Endothelial cell of umbilical vein (primary cell): Measurements from ENCODE around the gene FECH. TPM values are rescaled to one million over a fixed set of nuclear protein-coding genes. Genes with fewer than 3 reads are reported as not detected.

Experiments used
- BruUV-seq: library from RNA; stranded (reverse); fragments of 400-500 nt; replicated peaks from 2 replicates; lab custom pipeline; 2021; lab: Mats Ljungman, UMichigan
- CTCF ChIA-PET: fragments of 300-600, 350-600 bp; sonication (Branson Sonifier 250); formaldehyde crosslinking; loops from one replicate; lab custom pipeline; 2021; ENCODE audit warnings: antibody characterized with exemption, inconsistent platforms; lab: Charles Lee
- POLR2A ChIA-PET: fragments of 300-600, 350-600 bp; sonication (Branson Sonifier 250); formaldehyde crosslinking; loops from one replicate; lab custom pipeline; 2021; ENCODE audit warnings: antibody characterized with exemption, inconsistent platforms; lab: Charles Lee
- DNase-seq: peaks from one replicate; pipeline ENCODE4 v3.0.0-alpha.2; 2011; ENCODE audit warnings: low read depth, low spot score
- FAIRE-seq: peaks from 2 replicates; lab custom pipeline; 2011; peaks lifted over from hg19 to GRCh38; lab: Jason Lieb, UNC
- H2AFZ ChIP-seq: 2 replicates; pipeline ENCODE4 v1.6.0; 2012; ENCODE audit warnings: low read depth, low read length, control low read depth, inconsistent platforms
- H3K27ac ChIP-seq: 2 replicates; pipeline ENCODE4 v1.5.1; 2011; ENCODE audit warnings: low read depth, mild to moderate bottlenecking, control low read depth, low read length, moderate library complexity; ENCODE audit not compliant: insufficient read depth
- H3K27me3 ChIP-seq, 2 experiments: 2 replicates each; pipeline versions ENCODE4 v1.6.0 to v1.6.1; 2011; ENCODE audit warnings: low read length in 2 of 2, mixed read lengths in 1 of 2; ENCODE audit not compliant: control insufficient read depth in 2 of 2, insufficient read depth in 2 of 2
- H3K36me3 ChIP-seq, 2 experiments: 2 replicates in 1 of 2; 3 replicates in 1 of 2; pipeline ENCODE4 v1.5.1; 2011; ENCODE audit warnings: low read length in 2 of 2, mild to moderate bottlenecking in 1 of 2, moderate library complexity in 1 of 2; ENCODE audit not compliant: control insufficient read depth in 2 of 2, insufficient read depth in 2 of 2; ENCODE audit errors: extremely low read depth in 1 of 2
- H3K4me1 ChIP-seq: 3 replicates; pipeline ENCODE4 v1.5.1; 2011; ENCODE audit warnings: mild to moderate bottlenecking, low read length; ENCODE audit not compliant: control insufficient read depth, insufficient read depth; ENCODE audit errors: extremely low read depth
- H3K4me2 ChIP-seq: 2 replicates; pipeline ENCODE4 v1.6.1; 2011; ENCODE audit warnings: low read length, control low read depth, mixed read lengths; ENCODE audit not compliant: insufficient read depth
- H3K4me3 ChIP-seq, 3 experiments: fragments of 200-600 bp in 1 of 3; sonication (generic), shearing (Covaris generic) in 1 of 3; replicated peaks in 1 of 3; 2 replicates each; pipeline ENCODE4 v1.5.1; 2011 to 2016; ENCODE audit warnings: control low read depth in 3 of 3, low read length in 3 of 3, mild to moderate bottlenecking in 2 of 3, inconsistent platforms in 1 of 3, low read depth in 1 of 3, moderate library complexity in 1 of 3; ENCODE audit not compliant: insufficient read depth in 1 of 3
- H3K79me2 ChIP-seq: 2 replicates; pipeline ENCODE4 v1.6.0; 2012; ENCODE audit warnings: low read length, inconsistent platforms; ENCODE audit not compliant: control insufficient read depth, insufficient read depth
- H3K9ac ChIP-seq: replicated peaks from 2 replicates; pipeline ENCODE3; 2011; ENCODE audit warnings: low read length, control low read depth; ENCODE audit not compliant: insufficient read depth; ENCODE audit errors: extremely low read depth
- H3K9me1 ChIP-seq: replicated peaks from 3 replicates; pipeline ENCODE4 v1.6.0; 2011; ENCODE audit warnings: mild to moderate bottlenecking, low read length; ENCODE audit not compliant: control insufficient read depth, insufficient read depth; ENCODE audit errors: extremely low read depth
- H3K9me3 ChIP-seq: replicated peaks from 2 replicates; pipeline ENCODE4 v1.5.1; 2012; ENCODE audit warnings: low read length, inconsistent platforms; ENCODE audit not compliant: control insufficient read depth, insufficient read depth
- H4K20me1 ChIP-seq: replicated peaks from 2 replicates; pipeline ENCODE3; 2011; ENCODE audit warnings: mild to moderate bottlenecking, low read length; ENCODE audit not compliant: control insufficient read depth, insufficient read depth; ENCODE audit errors: extremely low read depth
- CTCF ChIP-seq, 2 donors: IDR thresholded peaks; 1 replicate in 1 of 2; 2 replicates in 1 of 2; pipeline ENCODE4 v1.5.1; 2011; ENCODE audit warnings: low read length in 2 of 2, mild to moderate bottlenecking in 2 of 2, moderate library complexity in 2 of 2, control low read depth in 1 of 2, inconsistent platforms in 1 of 2, low read depth in 1 of 2; ENCODE audit not compliant: insufficient read depth in 1 of 2; ENCODE audit errors: extremely low read depth in 1 of 2
- EZH2 ChIP-seq: IDR thresholded peaks from 2 replicates; pipeline ENCODE4 v1.6.1; 2012; ENCODE audit warnings: borderline replicate concordance, low read depth, mild to moderate bottlenecking, moderate library complexity, low read length, inconsistent platforms; ENCODE audit not compliant: severe bottlenecking
- FOS ChIP-seq: IDR thresholded peaks from 2 replicates; pipeline ENCODE4 v1.6.1; 2011; ENCODE audit warnings: mild to moderate bottlenecking, low read length, moderate library complexity, borderline replicate concordance; ENCODE audit not compliant: insufficient read depth
- GATA2 ChIP-seq: IDR thresholded peaks from 2 replicates; pipeline ENCODE4 v1.7.0; 2011; ENCODE audit warnings: low read depth, mild to moderate bottlenecking, moderate library complexity, mixed read lengths, low read length; ENCODE audit not compliant: insufficient read length, insufficient read depth
- JUN ChIP-seq: IDR thresholded peaks from 2 replicates; pipeline ENCODE4 v1.6.1; 2011; ENCODE audit warnings: borderline replicate concordance, low read depth; ENCODE audit not compliant: insufficient read length, insufficient read depth
- MYC ChIP-seq: IDR thresholded peaks from one replicate; pipeline ENCODE4 v1.6.1; 2011; ENCODE audit warnings: mild to moderate bottlenecking, low read depth, low read length
- POLR2A ChIP-seq: IDR thresholded peaks from 2 replicates; pipeline ENCODE4 v1.6.1; 2012; ENCODE audit warnings: low read depth, mild to moderate bottlenecking, control low read depth, low read length
- POLR2AphosphoS5 ChIP-seq: IDR thresholded peaks from 2 replicates; pipeline ENCODE4 v1.6.1; 2012; ENCODE audit warnings: low read depth, mild to moderate bottlenecking, control low read depth, low read length, moderate library complexity; ENCODE audit not compliant: insufficient read depth
- dilution Hi-C: fragments of 300-500 bp; cut with MboI; formaldehyde crosslinking; loops from one replicate; pipeline ENCODE4 v1.15.0; 2019; ENCODE audit warnings: low sequenced_read_pairs; ENCODE audit not compliant: extremely low pct_ligation_motif_present
- intact Hi-C: fragments of 100-400 bp; cut with micrococcal nuclease; formaldehyde crosslinking; loops from one replicate; pipeline ENCODE4 v1.10.0; 2022
- polyA plus RNA-seq, 4 experiments: library from polyadenylated mRNA; depleted of rRNA in 3 of 4; stranded (reverse) in 3 of 4; unstranded in 1 of 4; fragments of >200 nt; gene quantifications; 2 replicates each; pipeline versions ENCODE4 v1.2.1 to v1.2.3, GENCODE V29; 2011 to 2012; ENCODE audit warnings: missing spikeins in 1 of 4
- total RNA-seq: library from RNA; stranded (reverse); gene quantifications from 2 replicates; pipeline ENCODE4 v1.2.3, GENCODE V29; 2021
- TF ChIP-seq, protein P1 (sequence below): IDR thresholded peaks from 2 replicates; pipeline ENCODE4 v1.6.1; 2011; ENCODE audit not compliant: insufficient read depth, insufficient read length

The FECH gene
- total and polyA plus RNA-seq, 2 donors (not counting 3 experiments of a cell fraction or from before 2014, with no cell fraction given): 25.3 to 27.9 TPM

- no peaks in the 10 kb centered on the region for H3K9me1 ChIP-seq
- no TSS peak for BruUV-seq
- intact Hi-C loops: no loop called here
- H3K27me3 ChIP-seq: peaks cover 0 to 1% of the 10 kb centered on the region in 2 experiments
- DNase-seq: no peak
- CTCF ChIA-PET: no interaction called here
- dilution Hi-C loops: no loop called here
- no peaks in the 10 kb centered on the region for H4K20me1 ChIP-seq
- H3K9ac ChIP-seq: no peak overlapping the region
- no peaks in the 10 kb centered on the region for H3K4me1 ChIP-seq
- H3K4me2 ChIP-seq: no peak overlapping the region
- TF ChIP-seq GATA2: no peak
- no peak for TF ChIP-seq FOS
- no peak for TF ChIP-seq POLR2AphosphoS5
- TF ChIP-seq MYC: no peak
- TF ChIP-seq JUN: no peak
- no peak for TF ChIP-seq CTCF (IDR thresholded peaks at IDR 0.05; ENCODE audit: extremely low read depth in 1 of 2, insufficient read depth in 1 of 2, low read depth in 1 of 2, low read length in 2 of 2)
- TF ChIP-seq EZH2: no peak
- no peak for TF ChIP-seq POLR2A
- TF ChIP-seq, protein P1, sequence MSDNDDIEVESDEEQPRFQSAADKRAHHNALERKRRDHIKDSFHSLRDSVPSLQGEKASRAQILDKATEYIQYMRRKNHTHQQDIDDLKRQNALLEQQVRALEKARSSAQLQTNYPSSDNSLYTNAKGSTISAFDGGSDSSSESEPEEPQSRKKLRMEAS: no peak
- FAIRE-seq: no peak
- no peak overlapping the region for H3K27ac ChIP-seq
- H3K4me3 ChIP-seq: no peak overlapping the region
- no peaks in the 10 kb centered on the region for H3K79me2 ChIP-seq
- no peaks in the 10 kb centered on the region for H3K9me3 ChIP-seq
- POLR2A ChIA-PET: no interaction called here
- H3K36me3 ChIP-seq: no peaks in the 10 kb centered on the region
- H2AFZ ChIP-seq: no peak overlapping the region
Observed at GRCh38 chr18:57533868-57534510, 52.5 kb downstream of the FECH start.
